ENCODE measurements around the gene OMP. TPM values are rescaled to one million over a fixed set of nuclear protein-coding genes. Genes with fewer than 3 reads are reported as not detected.

OMP gene
- total RNA-seq, 4 donors from 2014 or later, result 1.1 TPM; not detected in 3

GRCh38 chr11:77093056-77093891 is 9.4 kb upstream of the OMP start:
- H3K27me3 ChIP-seq, result no peaks in the 10 kb centered on the region
- WGBS, 2 donors, result 80 to 88% methylated on average over 21 to 22 of the region's 33 CpGs
- H3K27ac ChIP-seq, result no peak overlapping the region
- no peak for TF ChIP-seq CTCF (IDR thresholded peaks at IDR 0.05)
- no peak for TF ChIP-seq POLR2A (IDR thresholded peaks at IDR 0.05)
- H3K4me3 ChIP-seq, result no peak overlapping the region
- peaks cover 0 to 24% (median 0%) of the 10 kb centered on the region in 3 donors for H3K36me3 ChIP-seq
- peaks cover 8 to 34% (median 8%) of the 10 kb centered on the region in 3 donors for H3K4me1 ChIP-seq
- intact Hi-C loops (cut with DNase I), result no loop called here
- no peak for DNase-seq
- no peaks in the 10 kb centered on the region for H3K9me3 ChIP-seq

DNA sequence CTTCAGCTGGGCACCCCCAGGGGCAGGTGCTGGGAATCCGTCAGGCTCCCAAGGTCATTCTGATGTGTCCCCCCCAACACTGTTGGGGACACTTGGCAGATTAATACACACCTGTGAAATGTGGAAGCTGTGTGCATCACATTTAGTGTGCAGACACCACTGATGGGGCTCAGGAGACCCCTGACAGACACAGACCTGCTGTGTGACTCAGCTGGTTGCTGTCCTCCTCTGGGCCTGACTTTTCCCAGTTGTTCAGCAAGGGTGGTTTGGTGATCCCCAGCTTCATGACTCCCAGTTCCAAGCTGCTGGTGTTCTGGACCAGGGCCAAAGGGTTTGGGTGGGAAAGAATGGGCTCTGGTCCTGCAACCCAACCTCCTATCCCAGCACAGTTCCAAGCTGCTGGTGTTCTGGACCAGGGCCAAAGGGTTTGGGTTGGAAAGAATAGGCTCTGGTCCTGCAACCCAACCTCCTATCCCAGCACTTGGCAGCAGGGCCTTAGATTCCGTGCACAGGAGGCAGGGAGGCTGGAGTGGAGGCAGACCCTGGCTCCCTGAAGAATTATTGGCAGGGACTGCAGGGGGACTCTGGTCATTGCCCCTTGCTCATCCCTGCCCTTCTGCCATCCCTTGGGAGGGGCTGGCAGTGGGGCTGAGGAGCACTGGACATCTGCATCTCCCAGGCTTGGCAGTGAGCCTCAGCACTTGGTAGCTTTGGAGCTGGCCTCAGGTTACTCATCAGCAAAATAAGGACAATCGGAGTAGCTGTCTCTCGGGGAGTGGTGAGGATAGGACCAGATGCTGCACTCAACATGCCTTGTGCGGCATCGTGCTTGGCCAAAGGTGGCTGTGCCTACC is 8.4 kb upstream of the OMP start:
- H3K27ac ChIP-seq, result no peak overlapping the region
- WGBS, 2 donors, result 83 to 100% methylated on average over 1 to 2 of the region's 6 CpGs
- intact Hi-C loops (cut with DNase I), result no loop called here
- H3K9me3 ChIP-seq, result no peaks in the 10 kb centered on the region
- no peak overlapping the region for H3K4me3 ChIP-seq
- peaks cover 0 to 24% (median 0%) of the 10 kb centered on the region in 3 donors for H3K36me3 ChIP-seq
- no peak for TF ChIP-seq POLR2A (IDR thresholded peaks at IDR 0.05)
- TF ChIP-seq CTCF (IDR thresholded peaks at IDR 0.05), result no peak
- DNase-seq, result no peak
- no peaks in the 10 kb centered on the region for H3K27me3 ChIP-seq
- peaks cover 2 to 24% (median 5%) of the 10 kb centered on the region in 3 donors for H3K4me1 ChIP-seq

GRCh38 chr11:77094841-77095365 is 7.7 kb upstream of the OMP start:
- no peaks in the 10 kb centered on the region for H3K27me3 ChIP-seq
- no peak for TF ChIP-seq POLR2A (IDR thresholded peaks at IDR 0.05)
- no peak for TF ChIP-seq CTCF (IDR thresholded peaks at IDR 0.05)
- H3K9me3 ChIP-seq, result no peaks in the 10 kb centered on the region
- DNase-seq, result no peak
- H3K4me1 ChIP-seq, result peaks cover 0 to 18% (median 5%) of the 10 kb centered on the region in 3 donors
- no peak overlapping the region for H3K4me3 ChIP-seq
- H3K27ac ChIP-seq, result no peak overlapping the region
- WGBS, 2 donors, result 87% methylated on average over 7 of the region's 7 CpGs; no CpG with 5 or more reads in 1 of the 2 donors
- H3K36me3 ChIP-seq, result peaks cover 0 to 24% (median 0%) of the 10 kb centered on the region in 3 donors
- intact Hi-C loops (cut with DNase I), result no loop called here

- WGBS, 2 donors, result 72 to 80% methylated on average over 6 to 8 of the region's 21 CpGs
- no peak for DNase-seq
- Histone ChIP-seq H3K4me3 (no peak overlapping the region), H3K27ac (no peak overlapping the region), H3K36me3 (peaks cover 0 to 24% (median 0%) of the 10 kb centered on the region in 3 donors), H3K9me3 (no peaks in the 10 kb centered on the region), H3K4me1 (peaks cover 0 to 8% (median 2%) of the 10 kb centered on the region in 3 donors), H3K27me3 (no peaks in the 10 kb centered on the region)
- TF ChIP-seq CTCF (IDR thresholded peaks at IDR 0.05), result no peak
- no peak for TF ChIP-seq POLR2A (IDR thresholded peaks at IDR 0.05)
- intact Hi-C loops (cut with DNase I), result no loop called here
Observed at GRCh38 chr11:77095551-77096490, 6.8 kb upstream of the OMP start.

Measured in esophagus squamous epithelium (tissue), 5 donors.